Activated CD8-positive, alpha-beta memory T cell treated with anti-CD3 and anti-CD28 coated beads, Interleukin-2, amount 50 U/mL, for 1 hour (primary cell): ENCODE measurements around the gene EIF3CL.
"Not testable (repeated sequence)": the region's sequence is repeated elsewhere in the genome, so short reads cannot be mapped to it uniquely, and the experiment has no call there.

ENCODE experiments used
- DNase-seq: peaks from one replicate; pipeline ENCODE4 v3.0.0-alpha.2; 2020; ENCODE audit errors: extremely low read depth

The EIF3CL gene

GRCh38 chr16:28363408-28363807 lies 40.2 kb downstream of the EIF3CL start, which contains the start of gene NPIPB6:
Gene NPIPB6, minus strand, starts transcription at chr16:28363508. Its CDS starts 686 bp downstream, at chr16:28362822.
- not testable (repeated sequence) for DNase-seq

DNA sequence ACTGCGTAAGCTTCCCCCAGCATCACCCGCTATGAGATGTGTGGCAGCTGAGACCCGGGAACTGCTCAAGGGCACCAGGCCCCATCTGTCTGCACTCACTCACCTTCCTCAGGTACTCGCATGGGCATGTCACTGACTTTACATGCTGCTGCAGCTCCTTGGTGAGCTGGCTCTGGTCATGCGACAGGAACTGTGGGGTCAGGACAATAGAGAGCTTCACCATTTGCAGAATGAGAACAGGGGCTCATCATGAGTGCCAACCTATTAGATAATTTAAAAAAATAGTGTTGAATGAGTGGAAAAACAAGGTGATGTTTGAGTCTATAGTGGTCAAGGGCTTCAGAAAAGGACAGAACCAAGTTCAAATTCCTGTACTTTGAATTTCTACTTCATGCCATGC lies 41.0 kb downstream of the EIF3CL start:
- DNase-seq = not testable (repeated sequence)

DNA sequence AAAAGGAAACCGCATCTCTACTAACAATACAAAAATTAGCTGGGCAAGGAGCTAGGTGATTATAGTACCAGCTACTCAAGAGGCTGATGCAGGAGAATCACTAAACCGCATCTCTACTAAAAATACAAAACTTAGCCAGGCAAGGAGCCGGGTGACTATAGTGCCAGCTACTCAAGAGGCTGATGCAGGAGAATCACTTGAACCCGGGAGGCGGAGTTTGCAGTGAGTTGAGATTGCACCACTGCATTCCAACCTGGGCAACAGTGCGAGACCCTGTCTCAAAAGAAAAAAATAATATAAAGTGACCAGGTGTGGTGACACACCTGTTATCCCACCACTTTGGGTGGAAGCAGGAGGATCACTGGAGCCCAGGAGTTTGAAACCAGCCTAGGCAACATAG lies 65.4 kb downstream of the EIF3CL start:
- not testable (repeated sequence) for DNase-seq

DNA sequence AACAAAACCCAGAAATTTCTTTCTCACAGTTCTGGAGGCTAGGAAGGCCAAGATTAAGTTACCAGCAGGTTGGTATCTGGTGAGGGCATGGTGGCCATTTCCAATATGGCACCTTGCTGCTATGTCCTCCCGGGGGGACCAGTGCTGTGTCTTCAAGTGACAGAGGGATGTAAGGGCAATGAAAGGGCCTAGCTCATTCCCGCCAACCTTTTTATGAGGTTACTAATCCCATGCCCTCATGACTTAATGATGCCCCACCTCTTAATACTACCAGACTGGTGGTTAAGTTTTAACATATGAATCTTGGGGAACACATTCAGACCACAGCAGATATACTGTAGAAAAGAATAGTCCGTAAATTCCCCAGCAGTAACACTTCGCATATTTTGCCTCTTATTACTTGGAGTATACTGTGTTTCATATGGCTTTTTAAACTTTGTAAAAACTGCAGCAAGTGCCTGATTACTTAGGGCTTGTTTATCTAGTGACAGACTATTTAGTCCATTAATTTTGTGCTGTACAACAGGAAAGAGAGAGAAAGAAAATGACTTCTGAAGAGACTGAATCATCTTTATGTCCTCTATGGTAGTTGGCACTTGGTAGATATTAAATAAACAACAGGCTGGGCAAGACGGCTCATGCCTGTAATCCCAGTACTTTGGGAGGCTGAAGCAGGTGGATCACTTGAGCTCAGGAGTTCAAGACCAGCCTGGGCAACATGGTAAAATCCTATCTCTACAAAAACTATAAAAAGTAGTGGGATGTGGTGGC lies 66.5 kb downstream of the EIF3CL start:
- not testable (repeated sequence) for DNase-seq

DNA sequence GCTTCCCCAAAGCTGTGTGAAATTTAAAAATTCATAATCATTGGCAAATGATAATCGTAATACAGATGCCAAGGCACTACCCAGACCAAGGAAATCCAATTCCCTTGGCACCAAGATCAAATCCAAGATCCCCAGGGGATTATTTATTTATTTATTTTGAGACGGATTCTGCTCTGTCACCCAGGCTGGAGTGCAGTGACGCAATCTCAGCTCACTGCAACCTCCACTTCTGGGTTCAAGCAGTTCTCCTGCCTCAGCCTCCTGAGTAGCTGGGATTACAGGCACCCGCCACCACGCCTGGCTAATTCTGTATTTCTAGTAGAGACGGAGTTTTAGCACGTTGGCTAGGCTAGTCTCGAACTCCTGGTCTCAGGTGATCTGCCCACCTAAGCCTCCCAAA lies 68.0 kb downstream of the EIF3CL start:
- DNase-seq = not testable (repeated sequence)

- DNase-seq = not testable (repeated sequence)
Measured at GRCh38 chr16:28332632-28333031, 71.0 kb downstream of the EIF3CL start.

- DNase-seq = not testable (repeated sequence)
Measured at GRCh38 chr16:28330981-28331380, 72.7 kb downstream of the EIF3CL start.

GRCh38 chr16:28330232-28330631 lies 73.4 kb downstream of the EIF3CL start:
- DNase-seq = not testable (repeated sequence)
